ENCODE data around the gene POFUT2.
"Not testable (repeated sequence)": the region's sequence is repeated elsewhere in the genome, so short reads cannot be mapped to it uniquely, and the experiment has no call there.

The POFUT2 gene

GRCh38 chr21:45310459-45310858 is 22.8 kb upstream of the POFUT2 start:
- peak; percentile 33 for DNase-seq (ENCODE audit: low spot score)
- FAIRE-seq, result no peak

- FAIRE-seq (no peak), DNase-seq (ENCODE audit: low spot score) (no peak)
Observed at GRCh38 chr21:45309987-45310381, 22.3 kb upstream of the POFUT2 start.

DNA sequence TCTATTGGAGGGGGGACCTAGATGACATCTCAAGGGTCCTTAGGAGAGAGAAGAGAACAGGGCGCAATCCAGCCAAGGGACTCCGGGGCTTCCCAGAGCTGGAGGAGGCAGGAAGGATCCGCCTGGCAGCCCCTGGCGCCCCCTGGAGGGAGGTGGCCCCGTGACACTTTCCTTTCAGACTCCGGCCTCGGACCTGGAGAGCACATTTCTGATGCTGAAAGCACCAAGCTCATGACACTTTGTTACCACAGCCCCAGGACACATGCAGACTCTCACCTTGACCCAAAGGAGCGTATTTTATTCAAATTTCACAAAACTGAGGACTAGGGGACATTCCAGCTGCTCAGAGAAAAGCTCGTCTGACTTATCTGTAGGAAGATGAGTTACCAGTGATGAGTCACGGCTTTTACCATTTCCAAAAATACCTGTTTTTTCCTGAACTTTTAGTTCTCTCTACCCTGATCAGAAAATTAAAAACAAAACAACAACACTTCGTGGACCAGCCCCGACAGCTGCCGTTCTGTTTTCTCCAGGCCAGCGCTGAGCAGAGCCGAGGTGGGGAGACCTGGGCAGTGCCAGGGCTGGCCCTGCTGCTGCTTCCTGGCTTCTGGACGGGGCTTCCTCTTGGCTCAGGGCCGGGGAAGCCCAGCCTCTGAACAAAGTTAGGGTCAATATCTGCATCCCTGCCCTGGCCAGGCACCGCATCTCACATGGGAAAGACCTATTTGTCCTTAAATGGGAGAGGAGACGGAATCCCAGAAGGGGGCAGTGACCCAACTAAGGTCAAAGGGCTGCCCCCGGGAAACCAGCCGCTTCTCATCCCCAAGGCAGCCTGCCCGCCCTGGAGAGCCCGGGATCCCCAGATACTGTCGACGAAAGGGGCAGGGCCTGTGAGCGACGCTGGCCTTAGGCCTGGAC is 21.6 kb upstream of the POFUT2 start:
- DNase-seq (ENCODE audit: low spot score), result peak; percentile 63
- no peak for FAIRE-seq

- FAIRE-seq, result peak; percentile 79
- DNase-seq (ENCODE audit: low spot score), result peak; percentile 70
Observed at GRCh38 chr21:45308194-45309068, 20.7 kb upstream of the POFUT2 start.

DNA sequence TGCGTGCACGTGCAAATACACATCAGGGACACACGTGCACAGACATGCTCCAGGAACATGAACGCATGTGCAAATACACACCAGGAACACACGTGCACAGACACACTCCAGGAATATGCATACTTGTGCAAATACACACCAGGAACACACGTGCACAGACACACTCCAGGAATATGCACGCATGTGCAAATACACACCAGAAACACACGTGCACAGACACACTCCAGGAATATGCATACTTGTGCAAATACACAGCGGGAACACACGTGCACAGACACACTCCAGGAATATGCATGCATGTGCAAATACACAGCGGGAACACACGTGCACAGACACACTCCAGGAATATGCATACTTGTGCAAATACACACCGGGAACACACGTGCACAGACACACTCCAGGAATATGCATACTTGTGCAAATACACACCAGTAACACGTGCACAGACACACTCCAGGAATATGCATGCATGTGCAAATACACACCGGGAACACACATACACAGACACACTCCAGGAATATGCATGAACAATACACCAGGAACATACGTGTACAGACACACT is 20.0 kb upstream of the POFUT2 start:
- FAIRE-seq; DNase-seq (ENCODE audit: low spot score): not testable (repeated sequence)

DNA sequence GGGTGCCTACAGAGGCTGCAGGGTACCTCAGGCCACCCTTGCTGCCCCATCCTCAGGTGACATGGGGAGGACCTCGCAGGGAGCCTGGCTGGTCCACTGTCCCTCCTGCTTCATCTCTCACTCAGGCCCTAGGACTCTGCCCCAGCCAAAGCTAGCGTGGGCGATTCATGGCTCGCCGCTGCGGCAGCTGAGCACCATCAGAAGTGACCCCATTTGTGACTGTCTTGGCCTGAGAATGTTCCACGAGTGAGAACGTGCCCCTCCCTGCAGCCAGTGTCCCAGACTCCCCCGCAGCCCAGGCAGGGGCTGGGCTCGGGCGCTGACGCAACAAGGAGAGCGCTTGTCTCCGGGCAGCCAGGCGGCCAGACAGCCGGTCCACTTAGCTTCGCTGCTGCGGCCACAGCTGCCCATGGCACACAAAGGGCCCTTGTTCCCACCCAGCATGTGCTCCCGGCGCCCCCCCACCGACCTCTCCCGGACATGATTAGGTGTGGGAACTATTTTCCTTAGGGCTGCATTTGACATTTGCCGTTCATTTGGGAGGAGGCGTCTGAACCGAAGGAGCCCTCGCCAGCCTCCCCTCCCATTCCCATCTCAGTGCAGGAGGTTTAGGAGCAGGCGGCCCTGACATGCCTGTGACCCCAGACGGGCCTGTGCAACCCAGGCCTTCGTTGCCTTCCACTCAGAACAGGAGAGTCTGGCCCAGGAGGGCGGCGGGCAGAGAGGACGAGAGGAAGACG is 19.3 kb upstream of the POFUT2 start:
- FAIRE-seq, result no peak
- DNase-seq (ENCODE audit: low spot score), result no peak

- no peak for DNase-seq (ENCODE audit: low spot score)
- no peak for FAIRE-seq
Observed at GRCh38 chr21:45306453-45306831, 18.7 kb upstream of the POFUT2 start.

DNA sequence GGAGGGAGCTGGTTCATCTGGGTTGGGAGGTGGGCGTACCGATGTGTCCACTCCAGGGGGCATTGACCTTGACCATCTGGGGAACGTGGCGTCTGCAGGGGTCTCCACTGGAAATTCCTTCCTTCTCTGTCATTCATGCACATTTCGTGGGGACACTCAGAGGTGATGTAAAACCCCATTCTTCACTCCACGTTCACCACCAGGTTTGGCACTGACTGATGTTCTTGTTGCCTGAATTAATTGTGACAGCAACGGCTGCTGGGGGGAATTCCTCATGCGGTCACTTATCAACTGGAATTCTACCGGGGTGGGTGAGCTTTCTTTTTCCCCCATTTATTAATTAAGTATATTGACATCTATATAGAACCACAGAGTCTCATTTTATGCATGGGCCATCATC is 18.1 kb upstream of the POFUT2 start:
- no peak for DNase-seq (ENCODE audit: low spot score)
- no peak for FAIRE-seq

- DNase-seq (ENCODE audit: low spot score), result no peak
- no peak for FAIRE-seq
Observed at GRCh38 chr21:45304945-45305344, 17.2 kb upstream of the POFUT2 start.

DNA sequence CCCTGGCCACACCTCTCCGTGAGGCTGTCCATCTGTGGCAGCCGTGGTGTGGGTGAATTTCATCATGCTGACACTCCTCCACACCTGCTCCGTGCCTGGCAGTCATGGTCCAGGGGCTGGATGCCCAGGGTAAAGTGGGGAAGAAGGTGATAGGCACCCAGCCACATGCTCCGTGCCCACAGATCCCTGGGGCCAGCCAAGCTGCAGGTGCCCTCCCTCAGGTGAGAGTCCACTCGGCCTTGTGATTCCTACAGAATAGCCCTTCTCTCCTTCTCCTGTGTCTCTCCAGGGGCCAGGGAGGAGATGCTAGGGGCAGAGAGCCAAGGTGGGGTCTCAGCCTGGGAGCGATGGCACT is 16.8 kb upstream of the POFUT2 start:
- DNase-seq (ENCODE audit: low spot score) (no peak), FAIRE-seq (no peak)

- DNase-seq (ENCODE audit: low spot score) (no peak), FAIRE-seq (no peak)
Observed at GRCh38 chr21:45303751-45304475, 16.2 kb upstream of the POFUT2 start.

GRCh38 chr21:45303091-45303615 is 15.5 kb upstream of the POFUT2 start:
- DNase-seq (ENCODE audit: low spot score), result no peak
- no peak for FAIRE-seq

DNA sequence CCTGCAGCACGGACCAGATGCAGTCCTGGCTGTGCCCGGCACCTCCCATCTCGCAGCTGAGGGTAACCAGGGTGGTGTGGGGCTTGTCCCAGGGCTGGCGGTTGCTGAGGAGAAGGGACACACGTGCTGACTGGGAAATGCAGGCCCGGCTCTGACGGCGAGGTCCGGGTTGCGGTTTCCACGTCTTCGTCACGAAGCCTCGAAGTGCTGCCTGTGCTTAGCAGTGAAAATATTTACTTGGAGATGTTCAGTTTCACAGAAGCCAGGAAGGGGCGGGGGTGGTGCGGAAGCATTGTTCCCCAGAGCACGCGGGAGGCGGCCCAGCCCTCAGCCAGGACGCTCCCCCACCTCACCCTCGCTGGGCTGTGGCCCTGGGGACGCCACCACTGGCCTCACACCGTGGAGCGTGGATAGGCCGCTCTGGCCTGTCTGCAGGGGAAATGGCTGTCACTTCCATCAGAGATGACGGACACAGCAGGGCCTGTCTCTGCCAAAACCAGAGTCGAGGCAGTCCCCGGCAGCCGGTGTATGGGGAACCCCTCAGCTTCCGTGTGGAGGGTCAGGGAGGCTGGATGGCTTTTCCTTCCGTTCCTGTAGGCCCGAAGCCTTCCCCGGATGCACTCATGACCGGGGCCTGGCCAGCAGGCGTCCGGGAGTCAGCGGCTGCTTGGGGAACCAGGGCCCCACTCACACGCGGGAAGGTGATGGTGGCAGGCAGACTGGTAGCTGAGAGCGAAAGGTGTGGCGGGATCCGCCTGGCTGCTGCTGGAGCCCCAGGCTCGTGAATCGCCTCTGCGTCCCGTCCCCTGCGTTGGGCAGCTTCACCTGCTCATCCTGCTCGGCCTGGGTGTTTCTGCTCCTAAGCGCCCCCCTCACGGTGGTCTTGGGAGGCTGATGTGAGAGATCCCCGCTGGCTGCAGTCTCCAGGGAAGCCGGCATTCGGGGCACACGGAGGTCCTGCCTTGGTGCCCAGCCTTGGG is 14.7 kb upstream of the POFUT2 start:
- FAIRE-seq, result no peak
- DNase-seq (ENCODE audit: low spot score), result no peak

DNA sequence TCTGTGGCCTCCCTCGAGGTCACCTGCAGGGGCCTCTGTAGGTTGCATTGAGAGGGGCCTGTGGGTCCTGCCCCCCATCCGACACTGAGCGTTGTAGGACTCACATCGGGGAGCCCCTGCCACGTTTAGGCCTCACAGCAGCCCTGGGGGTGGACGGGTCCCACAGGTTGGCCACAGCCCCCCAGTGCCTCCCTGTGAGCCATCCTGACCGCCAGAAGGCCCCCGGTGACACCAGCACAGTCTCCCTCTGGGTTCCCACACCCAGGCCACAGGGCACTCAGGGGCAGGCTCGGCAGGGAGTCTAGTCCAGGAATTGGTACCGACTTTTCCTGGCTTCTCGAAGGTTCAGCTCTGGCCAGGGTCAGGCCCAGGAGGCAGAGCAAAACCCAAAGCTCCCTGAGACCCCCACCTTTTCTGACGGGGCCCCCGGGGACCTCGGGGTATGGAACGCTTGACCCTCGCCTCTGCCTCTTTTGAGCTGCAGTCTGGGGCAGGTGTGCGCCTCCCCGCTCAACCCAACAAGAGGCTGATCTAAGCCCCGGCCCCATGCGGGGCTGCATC is 13.9 kb upstream of the POFUT2 start:
- FAIRE-seq (no peak), DNase-seq (ENCODE audit: low spot score) (no peak)

- DNase-seq (ENCODE audit: low spot score) (no peak), FAIRE-seq (no peak)
Observed at GRCh38 chr21:45300786-45301520, 13.3 kb upstream of the POFUT2 start.

DNA sequence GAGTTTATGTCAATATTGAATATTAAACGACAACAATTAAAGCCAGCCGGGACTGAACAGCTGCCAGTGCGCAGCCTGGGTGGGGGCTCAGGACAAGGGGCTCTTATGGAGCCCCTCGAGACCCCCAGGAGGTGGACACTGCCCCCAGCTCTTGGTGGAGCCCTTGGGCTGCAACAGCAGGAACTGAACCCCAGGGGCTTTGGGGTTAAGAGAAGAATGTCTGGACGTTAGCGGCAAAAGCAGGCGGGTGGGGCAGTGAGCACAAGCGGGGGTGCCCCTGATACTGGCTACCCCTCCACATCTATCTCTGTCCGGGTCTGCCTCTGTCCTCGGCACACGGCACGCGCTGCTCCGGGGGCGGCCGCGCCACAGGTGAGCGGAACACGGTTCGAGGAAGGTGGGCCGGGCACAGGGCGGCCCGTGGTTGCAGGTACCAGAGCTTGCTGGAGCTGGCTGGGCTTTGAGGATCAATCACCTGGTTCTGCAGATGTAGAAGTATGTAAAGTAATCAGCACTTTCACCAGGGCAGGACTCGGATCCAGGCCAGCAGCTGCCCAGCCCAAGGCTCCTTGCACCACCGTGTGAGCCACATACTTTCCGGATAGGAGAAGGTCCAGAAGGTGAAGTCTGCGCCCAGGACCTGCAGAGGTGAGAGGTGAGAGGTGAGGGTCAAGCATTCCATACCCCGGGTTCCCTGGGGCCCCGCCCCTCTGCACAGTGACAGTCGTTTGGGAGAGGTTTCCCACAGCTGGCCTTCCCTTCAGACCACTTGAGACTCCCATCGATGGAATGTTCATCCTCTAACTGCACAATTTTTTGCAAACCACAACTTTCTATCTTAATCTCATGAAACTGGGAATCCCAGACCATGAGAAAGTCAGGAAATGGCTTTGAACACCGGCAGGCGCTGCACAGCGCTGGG is 12.4 kb upstream of the POFUT2 start:
- no peak for FAIRE-seq

More for the DNA sequence above, 12.4 kb upstream of the POFUT2 start:
- no peak for DNase-seq (ENCODE audit: low spot score)

All from RCC 7860 (cell line).